SH-SY5Y (cell line): ENCODE data around the gene IL5.

ENCODE experiments used
- GATA2 ChIP-seq: IDR thresholded peaks from 2 replicates; pipeline ENCODE4 v1.6.1; 2011; ENCODE audit warnings: mild to moderate bottlenecking, low read depth, low read length
- GATA3 ChIP-seq: IDR thresholded peaks from 2 replicates; pipeline ENCODE4 v1.6.1; 2011; ENCODE audit warnings: low read depth, mild to moderate bottlenecking, low read length, moderate library complexity

The IL5 gene

GRCh38 chr5:132504746-132505145, 38.6 kb downstream of the IL5 start:
- TF ChIP-seq GATA3, result no peak

DNA sequence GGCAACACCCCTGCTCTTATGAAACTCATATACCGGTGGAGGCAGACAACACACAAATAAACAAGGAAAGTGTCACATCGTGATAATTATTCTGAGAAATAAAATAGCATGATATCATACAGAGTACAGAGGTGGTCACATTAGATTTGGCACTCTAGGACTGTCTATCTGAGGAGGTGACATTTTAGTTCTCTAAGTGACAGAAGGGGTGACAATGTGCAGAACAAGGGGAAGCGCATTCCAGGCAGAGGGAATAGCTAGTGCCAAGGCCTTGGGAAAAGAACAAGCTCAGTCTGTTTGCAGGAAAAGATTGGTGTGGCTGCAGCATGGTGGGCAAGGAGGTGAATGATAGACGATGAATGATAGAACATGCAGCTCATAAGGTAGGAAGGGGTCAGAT, 40.1 kb downstream of the IL5 start:
- TF ChIP-seq GATA2, result no peak
- no peak for TF ChIP-seq GATA3

DNA sequence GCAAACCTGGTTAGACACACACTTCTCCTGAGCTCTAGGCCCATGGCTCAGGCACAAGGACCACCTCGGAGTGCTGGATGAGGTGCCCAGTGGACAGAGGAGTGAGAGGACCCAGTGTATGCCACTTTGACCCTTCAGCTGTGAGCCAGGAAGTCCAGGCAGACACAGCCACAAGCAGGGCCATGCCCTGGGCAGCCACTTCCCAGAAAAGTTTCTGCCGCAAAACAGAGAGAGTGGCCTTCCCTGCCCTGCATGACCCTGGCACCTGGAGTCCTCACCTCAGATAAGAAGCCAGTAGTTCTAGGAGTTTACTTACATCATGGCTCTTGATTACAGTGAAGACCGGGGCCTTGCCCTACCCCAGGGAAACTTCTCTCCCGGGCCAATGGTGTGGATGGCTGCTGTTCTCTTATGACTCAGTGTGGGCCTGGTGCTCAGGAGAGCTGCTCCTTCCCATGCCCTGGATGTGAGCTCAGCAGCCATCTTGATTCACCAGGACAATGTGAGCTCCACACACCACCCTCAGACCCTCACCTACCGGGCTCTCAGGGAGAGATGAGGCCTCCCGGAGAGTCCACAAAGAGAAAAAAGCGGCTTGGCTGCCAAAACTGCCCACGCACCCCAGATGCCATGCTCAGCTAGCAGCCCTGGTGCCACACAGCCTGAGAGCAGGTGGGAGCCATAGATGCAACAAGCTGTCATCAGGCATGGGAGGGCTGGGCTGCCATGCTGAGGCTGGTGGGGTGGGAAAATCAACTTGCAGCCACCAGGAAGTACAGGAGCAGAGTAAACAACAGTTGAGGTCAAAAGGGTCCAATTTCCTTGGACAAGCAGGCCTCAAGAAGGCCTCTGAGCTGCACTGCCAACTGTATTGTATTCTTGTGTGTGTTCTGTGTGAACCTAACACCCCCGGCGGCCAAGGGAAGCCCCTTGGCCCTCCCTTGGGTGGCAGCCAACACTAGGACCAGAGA, 41.1 kb downstream of the IL5 start:
- TF ChIP-seq GATA3 (no peak), GATA2 (no peak)

DNA sequence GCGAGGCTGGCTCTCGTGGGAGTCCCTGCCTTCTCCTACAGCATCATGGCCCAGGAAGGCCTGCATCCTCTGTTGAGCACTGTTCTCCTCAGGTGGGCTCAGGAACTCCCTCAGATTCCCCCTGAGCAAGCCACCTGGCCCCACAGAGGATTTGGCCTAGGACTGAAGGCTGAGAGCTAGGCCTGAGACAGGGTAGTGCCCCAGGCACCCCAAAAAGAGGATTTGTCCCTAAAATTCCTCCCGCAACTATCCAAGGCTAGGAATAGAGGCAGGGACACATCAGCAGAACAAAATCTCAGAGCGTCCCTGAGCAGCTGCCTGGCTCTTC, 41.7 kb downstream of the IL5 start:
- TF ChIP-seq GATA2, result no peak
- TF ChIP-seq GATA3, result no peak

- TF ChIP-seq GATA2, result no peak
- TF ChIP-seq GATA3, result no peak
These were observed 42.2 kb downstream of the IL5 start for GRCh38 chr5:132500931-132501628.

DNA sequence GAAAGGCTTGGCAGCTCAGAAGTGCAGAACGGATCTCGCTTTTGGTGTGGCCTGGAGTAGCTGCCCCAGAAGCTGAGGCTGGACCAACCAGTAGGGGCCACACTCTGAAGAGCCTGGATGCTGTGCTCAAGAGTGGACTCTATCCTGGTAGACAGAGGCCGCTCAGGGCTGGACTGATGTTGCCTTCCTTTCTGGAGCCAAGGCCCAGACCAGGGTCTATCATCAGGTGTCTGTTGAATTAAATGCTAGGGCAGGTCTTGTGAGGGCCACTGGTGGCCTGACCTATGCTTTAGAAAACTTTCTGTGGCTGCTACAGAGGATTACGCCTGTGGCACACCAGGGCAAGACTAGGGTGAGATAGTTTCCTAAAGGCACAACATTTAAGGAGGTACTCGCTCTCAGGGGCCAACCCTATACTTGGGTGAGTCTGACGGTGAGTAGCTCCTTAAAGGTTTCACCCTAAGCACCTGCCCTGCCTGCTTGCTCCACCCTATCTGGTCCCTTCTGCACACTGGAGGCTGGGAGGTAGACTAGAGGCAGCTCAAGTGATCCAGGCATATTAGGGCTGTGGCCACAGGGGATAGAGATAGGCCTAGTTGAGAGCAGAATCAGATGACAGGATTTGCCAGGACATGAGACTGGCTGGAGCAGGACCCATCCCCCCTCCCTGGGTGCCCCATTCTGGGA, 42.9 kb downstream of the IL5 start:
- TF ChIP-seq GATA3 (no peak), GATA2 (no peak)

GRCh38 chr5:132499440-132500243, 43.7 kb downstream of the IL5 start:
- TF ChIP-seq GATA3, result no peak
- no peak for TF ChIP-seq GATA2

GRCh38 chr5:132498686-132499271, 44.5 kb downstream of the IL5 start:
- no peak for TF ChIP-seq GATA3

DNA sequence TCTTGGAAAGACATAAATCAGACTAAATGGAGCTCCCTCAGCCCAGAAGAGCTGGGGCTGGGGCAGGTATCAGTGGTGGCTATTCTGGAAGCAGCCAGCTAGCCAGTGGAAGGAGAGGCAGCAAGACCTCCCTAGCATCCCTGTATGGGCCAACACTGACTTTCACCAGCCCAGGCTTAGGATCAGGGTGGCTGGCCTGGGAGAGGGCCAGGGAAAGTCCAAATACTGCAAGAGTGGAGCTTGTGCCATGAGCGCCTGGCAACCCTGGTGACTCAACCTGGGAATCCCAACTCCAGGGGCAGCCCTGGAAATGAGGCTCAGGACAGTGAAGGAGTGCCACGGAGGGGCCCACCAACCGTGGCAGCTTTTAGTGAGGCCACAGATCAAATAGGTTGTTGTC, 45.2 kb downstream of the IL5 start:
- TF ChIP-seq GATA2 (no peak), GATA3 (no peak)

GRCh38 chr5:132497488-132497997, 45.8 kb downstream of the IL5 start:
- TF ChIP-seq GATA3, result no peak
- no peak for TF ChIP-seq GATA2

DNA sequence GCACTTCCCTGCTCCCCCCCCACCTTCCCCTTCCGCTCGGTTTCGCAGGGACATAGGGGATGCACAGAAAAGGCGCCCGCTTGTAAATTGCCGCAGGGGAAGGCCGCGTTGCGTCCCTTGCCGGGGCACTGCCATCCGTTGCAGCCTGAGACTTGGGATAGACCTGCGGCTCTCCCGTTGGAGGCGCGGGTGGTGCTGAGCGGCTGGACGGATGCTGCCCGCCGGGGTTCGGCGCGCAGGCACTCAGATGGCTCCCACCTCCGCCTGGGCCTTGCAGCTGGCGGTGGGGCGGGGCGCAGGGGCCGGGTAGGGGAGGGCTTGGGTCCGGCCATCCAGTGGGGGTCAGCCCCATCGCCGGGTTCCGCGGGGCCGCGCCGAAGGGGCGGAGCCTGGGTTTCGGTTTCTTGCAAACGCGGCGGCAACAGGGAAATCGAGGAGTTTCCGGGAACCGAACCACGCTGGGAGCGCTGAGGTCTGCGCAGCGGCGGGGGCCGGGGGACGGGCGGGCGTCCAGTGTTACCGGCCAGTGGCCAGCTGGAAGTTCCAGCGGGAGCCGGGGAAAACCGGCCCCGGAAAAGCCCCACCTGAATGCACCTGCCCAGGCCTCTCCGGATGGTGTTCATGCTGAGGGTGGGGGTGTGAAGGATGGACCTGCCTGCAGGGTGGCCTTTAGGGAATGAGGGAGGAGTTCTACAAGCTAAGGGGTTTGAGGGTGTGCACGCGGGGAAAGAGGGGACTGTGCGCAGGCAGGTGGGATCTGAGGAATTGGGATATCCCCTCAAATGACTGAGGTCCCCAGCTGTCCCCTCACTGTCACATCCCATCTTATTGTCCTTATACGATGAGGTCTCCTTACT, 46.5 kb downstream of the IL5 start:
- TF ChIP-seq GATA2 (no peak), GATA3 (no peak)

DNA sequence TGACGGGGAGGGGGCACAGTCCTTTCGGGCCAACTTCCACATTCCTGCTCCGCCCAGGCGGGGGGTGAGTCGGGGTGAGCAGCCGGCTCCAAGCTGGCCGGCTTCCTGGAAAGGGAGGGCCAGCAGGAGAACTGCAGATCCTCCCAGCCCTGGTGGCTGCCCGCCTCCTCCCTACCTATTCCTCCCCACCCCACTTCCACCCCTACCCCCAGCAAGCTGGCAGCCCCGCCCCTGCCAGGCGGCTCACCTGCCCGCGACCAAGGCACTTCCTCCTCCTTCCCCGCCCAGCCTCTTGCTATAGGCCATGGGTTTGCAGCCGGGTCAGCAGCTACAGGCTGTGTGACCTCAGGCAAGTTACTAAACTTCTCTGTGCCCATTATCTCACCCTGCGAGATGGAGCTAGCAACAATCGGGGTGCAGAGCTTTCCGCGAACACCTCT, 47.1 kb downstream of the IL5 start:
- TF ChIP-seq GATA2 (no peak), GATA3 (no peak)

DNA sequence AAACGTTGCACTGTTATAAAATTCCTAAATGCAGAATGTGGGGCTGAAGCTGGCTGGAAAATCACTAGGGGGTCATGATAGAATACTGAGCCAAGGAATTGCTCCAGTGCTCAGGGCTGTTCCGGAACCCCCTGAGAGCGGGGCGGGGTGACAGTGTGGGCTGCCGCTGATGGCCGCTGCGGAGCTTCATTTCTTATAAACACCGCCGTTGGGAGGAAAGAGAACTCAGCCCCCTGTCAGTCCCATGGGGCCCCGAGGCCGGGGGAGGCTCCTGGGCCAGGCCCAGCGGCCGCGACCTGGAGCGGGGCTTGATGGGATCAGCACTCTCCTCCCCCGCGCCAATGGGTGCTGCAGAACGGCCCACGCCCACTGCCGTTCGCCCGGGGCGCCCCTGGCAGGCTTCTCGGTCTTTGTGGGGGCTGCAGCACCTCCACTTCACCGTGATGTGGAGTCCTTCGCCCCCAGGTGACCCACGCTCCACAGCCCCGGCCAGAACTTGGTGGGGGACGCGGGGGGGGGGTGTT, 47.6 kb downstream of the IL5 start:
- TF ChIP-seq GATA2 (0 out of 2 replicates have a peak, but pooled peaks have one; percentile 9), GATA3 (no peak)
